GM21381 (cell line): ENCODE measurements around the gene RILP.

ENCODE experiments used
- ATAC-seq: cut with Tn5 transposase; IDR thresholded peaks from one replicate; pipeline ENCODE4 v1.9.1; 2021; ENCODE audit warnings: mild to moderate bottlenecking, moderate library complexity; ENCODE audit not compliant: unreplicated experiment

Gene RILP

GRCh38 chr17:1605681-1606351, 43.9 kb downstream of the RILP start:
- no peak for ATAC-seq

- ATAC-seq = no peak
Observed at GRCh38 chr17:1604831-1605528, 44.7 kb downstream of the RILP start.

- ATAC-seq = no peak
Observed at GRCh38 chr17:1601571-1601970, 48.1 kb downstream of the RILP start.

- no peak for ATAC-seq
Observed at GRCh38 chr17:1598399-1599095, 51.1 kb downstream of the RILP start.

- no peak for ATAC-seq
Observed at GRCh38 chr17:1597861-1598342, 51.8 kb downstream of the RILP start.
